PC-3 (cell line): Measurements from ENCODE around the gene ACBD6.

Experiments
- CTCF ChIP-seq: fragments of 300-600 bp; sonication (generic); conservative IDR thresholded peaks from 2 replicates; pipeline ENCODE4 v1.5.1; 2017; ENCODE audit warnings: antibody characterized with exemption, low read depth, mild to moderate bottlenecking, low read length
- EZH2 ChIP-seq: fragments of 300-600 bp; sonication (generic); IDR thresholded peaks from one replicate; pipeline ENCODE4 v1.6.1; 2017; ENCODE audit warnings: antibody characterized with exemption, mild to moderate bottlenecking, low read length; ENCODE audit not compliant: unreplicated experiment
- EZH2phosphoT487 ChIP-seq: fragments of 300-600 bp; sonication (generic); IDR thresholded peaks from 2 replicates; pipeline ENCODE4 v1.6.1; 2018; ENCODE audit warnings: mild to moderate bottlenecking, antibody characterized with exemption, low read length, borderline replicate concordance

- TF ChIP-seq EZH2phosphoT487, result no peak
- TF ChIP-seq CTCF, result no peak
- TF ChIP-seq EZH2, result no peak
Observed at GRCh38 chr1:180290265-180291001, 211.9 kb downstream of the ACBD6 start.
